GM23338 (cell line): ENCODE measurements around the gene COL4A1. TPM values are rescaled to one million over a fixed set of nuclear protein-coding genes. Genes with fewer than 3 reads are reported as not detected.

Experiments used
- ATAC-seq: fragments of 200-7000 bp; cut with Tn5 transposase; 3 replicates; pipeline ENCODE4 v1.9.1; 2020
- DNase-seq: peaks from one replicate; pipeline ENCODE4 v3.0.0-alpha.2; 2015; ENCODE audit warnings: low spot score
- H2AFZ ChIP-seq: fragments of 200-600 bp; sonication (generic); 2 replicates; pipeline ENCODE4 v1.8.0; 2016; ENCODE audit warnings: antibody characterized with exemption, mild to moderate bottlenecking, moderate library complexity
- H3F3A ChIP-seq: fragments of 200-600 bp; sonication (generic); replicated peaks from 2 replicates; pipeline ENCODE4 v1.8.0; 2017; ENCODE audit warnings: antibody characterized with exemption, mixed run types, low read depth
- H3K27ac ChIP-seq: fragments of 200-600 bp; sonication (generic); 2 replicates; pipeline ENCODE4 v1.6.1; 2016; ENCODE audit warnings: low read depth
- H3K27me3 ChIP-seq: fragments of 200-600 bp; sonication (generic); 2 replicates; pipeline ENCODE4 v1.8.0; 2016; ENCODE audit warnings: mild to moderate bottlenecking, mixed run types, moderate library complexity; ENCODE audit not compliant: insufficient read depth
- H3K36me3 ChIP-seq: fragments of 200-600 bp; sonication (generic); 2 replicates; pipeline ENCODE4 v1.8.0; 2016; ENCODE audit warnings: mild to moderate bottlenecking; ENCODE audit not compliant: insufficient read depth
- H3K4me1 ChIP-seq: fragments of 200-600 bp; sonication (generic); 2 replicates; pipeline ENCODE4 v1.8.0; 2016; ENCODE audit warnings: mild to moderate bottlenecking, moderate library complexity; ENCODE audit not compliant: insufficient read depth
- H3K4me2 ChIP-seq: fragments of 200-600 bp; sonication (generic); 2 replicates; pipeline ENCODE4 v1.7.1; 2017; ENCODE audit warnings: mixed run types
- H3K4me3 ChIP-seq: fragments of 200-600 bp; sonication (generic); 2 replicates; pipeline ENCODE4 v1.6.1; 2016; ENCODE audit warnings: mixed run types
- H3K79me2 ChIP-seq: fragments of 200-600 bp; sonication (generic); replicated peaks from 2 replicates; pipeline ENCODE4 v1.8.0; 2017; ENCODE audit warnings: mild to moderate bottlenecking; ENCODE audit not compliant: insufficient read depth
- H3K9me2 ChIP-seq: fragments of 200-600 bp; sonication (generic); 2 replicates; pipeline ENCODE4 v1.8.0; 2017; ENCODE audit not compliant: insufficient read depth
- H4K20me1 ChIP-seq: fragments of 200-600 bp; sonication (generic); replicated peaks from 2 replicates; pipeline ENCODE4 v1.8.0; 2017; ENCODE audit warnings: mild to moderate bottlenecking; ENCODE audit not compliant: insufficient read depth
- H3K27ac Mint-ChIP-seq: 2 replicates; pipeline ENCODE4 v1.8.0; 2020; ENCODE audit warnings: inconsistent platforms, mild to moderate bottlenecking, moderate library complexity, mixed read lengths
- H3K27me3 Mint-ChIP-seq: 3 replicates; pipeline ENCODE4 v1.8.0; 2022; ENCODE audit warnings: low read depth, mild to moderate bottlenecking, moderate library complexity, mixed read lengths, inconsistent platforms; ENCODE audit not compliant: insufficient read depth, poor library complexity
- H3K36me3 Mint-ChIP-seq: 3 replicates; pipeline ENCODE4 v1.8.0; 2021; ENCODE audit warnings: low read depth, mild to moderate bottlenecking, inconsistent platforms, moderate library complexity, mixed read lengths
- H3K4me1 Mint-ChIP-seq: 3 replicates; pipeline ENCODE4 v1.8.0; 2020; ENCODE audit warnings: mild to moderate bottlenecking, inconsistent platforms, mixed read lengths
- H3K4me3 Mint-ChIP-seq: 3 replicates; pipeline ENCODE4 v1.8.0; 2021; ENCODE audit warnings: moderate library complexity, mild to moderate bottlenecking, inconsistent platforms, mixed read lengths
- H3K9me3 Mint-ChIP-seq: 3 replicates; pipeline ENCODE4 v1.8.0; 2020; ENCODE audit warnings: moderate library complexity, mild to moderate bottlenecking, inconsistent platforms, mixed read lengths
- CREB1 ChIP-seq: fragments of 250-450 bp; sonication (Bioruptor Pico); IDR thresholded peaks from 2 replicates; pipeline ENCODE4 v1.5.0; 2020; ENCODE audit warnings: low read depth, mild to moderate bottlenecking, moderate library complexity
- EZH2 ChIP-seq: fragments of 200-600 bp; sonication (generic); IDR thresholded peaks from one replicate; pipeline ENCODE4 v1.8.0; 2017; ENCODE audit warnings: antibody characterized with exemption, mild to moderate bottlenecking, low read depth; ENCODE audit not compliant: unreplicated experiment
- EZH2phosphoT487 ChIP-seq: fragments of 200-600 bp; sonication (generic); IDR thresholded peaks from one replicate; pipeline ENCODE4 v1.8.1; 2018; ENCODE audit warnings: antibody characterized with exemption; ENCODE audit not compliant: unreplicated experiment
- POLR2AphosphoS5 ChIP-seq: IDR thresholded peaks from 2 replicates; pipeline ENCODE4 v1.6.1; 2016; ENCODE audit warnings: antibody characterized with exemption, low read depth
- STAT1 ChIP-seq: IDR thresholded peaks from one replicate; pipeline ENCODE4 v1.6.1; 2016; ENCODE audit warnings: antibody characterized with exemption; ENCODE audit not compliant: unreplicated experiment
- ZNF114 ChIP-seq: fragments of 250-450 bp; sonication (Bioruptor Pico); IDR thresholded peaks from 2 replicates; pipeline ENCODE4 v1.5.0; 2020; ENCODE audit warnings: mild to moderate bottlenecking, moderate library complexity
- ZNF331 ChIP-seq: fragments of 250-450 bp; sonication (Bioruptor Pico); IDR thresholded peaks from 2 replicates; pipeline ENCODE4 v1.5.0; 2020; ENCODE audit warnings: low read depth, mild to moderate bottlenecking, moderate library complexity
- polyA plus RNA-seq: library from polyadenylated mRNA; unstranded; fragments of >200 nt; fragmentation: Nextera tagmentation; extraction: Ambion mirVana; gene quantifications from 2 replicates; pipeline ENCODE4 v1.2.1, GENCODE V29; 2016
- total RNA-seq: library from RNA; depleted of rRNA; stranded (reverse); fragments of >200 nt; shearing (Covaris generic); gene quantifications from 2 replicates; pipeline ENCODE4 v1.2.3, GENCODE V29; 2014
- TF ChIP-seq, protein P1 (sequence below): IDR thresholded peaks from one replicate; pipeline ENCODE4 v1.6.1; 2018; ENCODE audit warnings: antibody characterized with exemption; ENCODE audit not compliant: unreplicated experiment
- TF ChIP-seq, protein P2 (sequence below): fragments of 250-450 bp; sonication (Bioruptor Pico); IDR thresholded peaks from 2 replicates; pipeline ENCODE4 v1.5.0; 2020; ENCODE audit warnings: mild to moderate bottlenecking, moderate library complexity
- TF ChIP-seq, protein P3 (sequence below), 2 experiments: fragments of 200-600 bp in 1 of 2; sonication (generic) in 1 of 2; conservative IDR thresholded peaks; 2 replicates each; pipeline versions ENCODE4 v1.5.1 to v1.6.1; 2016 to 2017; ENCODE audit warnings: antibody characterized with exemption in 2 of 2, low read depth in 2 of 2, mild to moderate bottlenecking in 2 of 2, moderate library complexity in 1 of 2

The COL4A1 gene
- total and polyA plus RNA-seq, 2 experiments from 2014 or later: 39.1 to 110 TPM

DNA sequence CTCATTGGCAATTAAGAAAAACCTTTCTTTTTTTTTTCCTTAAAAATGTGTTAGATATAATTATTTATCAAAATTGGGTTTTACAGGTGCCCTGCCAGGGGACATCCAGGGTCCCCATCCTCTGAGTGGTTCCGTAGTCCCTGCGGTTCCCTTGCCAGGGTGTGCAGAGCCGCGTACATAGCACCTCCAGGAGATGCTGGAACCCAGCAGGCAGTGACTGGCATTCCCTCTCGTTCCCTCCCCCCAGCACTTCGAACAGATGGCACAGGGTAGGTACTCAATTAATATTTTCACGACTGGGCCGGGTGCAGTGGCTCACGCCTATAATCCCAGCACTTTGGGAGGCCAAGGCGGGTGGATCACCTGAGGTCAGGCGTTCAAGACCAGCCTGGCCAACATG, 82.0 kb downstream of the COL4A1 start:
- H3K9me2 ChIP-seq: no peaks in the 10 kb centered on the region
- no peak overlapping the region for H3K4me3 ChIP-seq
- ATAC-seq (no peak), DNase-seq (no peak)
- no peak overlapping the region for H3K4me2 ChIP-seq
- no peaks in the 10 kb centered on the region for H3K36me3 ChIP-seq
- H2AFZ ChIP-seq: no peak overlapping the region
- no peaks in the 10 kb centered on the region for H3K27me3 ChIP-seq
- H3K27ac Mint-ChIP-seq: no peak overlapping the region
- no peaks in the 10 kb centered on the region for H3F3A ChIP-seq
- peaks cover 18% of the 10 kb centered on the region for H3K4me1 Mint-ChIP-seq
- H3K4me3 Mint-ChIP-seq: no peak overlapping the region
- TF ChIP-seq, protein P1, sequence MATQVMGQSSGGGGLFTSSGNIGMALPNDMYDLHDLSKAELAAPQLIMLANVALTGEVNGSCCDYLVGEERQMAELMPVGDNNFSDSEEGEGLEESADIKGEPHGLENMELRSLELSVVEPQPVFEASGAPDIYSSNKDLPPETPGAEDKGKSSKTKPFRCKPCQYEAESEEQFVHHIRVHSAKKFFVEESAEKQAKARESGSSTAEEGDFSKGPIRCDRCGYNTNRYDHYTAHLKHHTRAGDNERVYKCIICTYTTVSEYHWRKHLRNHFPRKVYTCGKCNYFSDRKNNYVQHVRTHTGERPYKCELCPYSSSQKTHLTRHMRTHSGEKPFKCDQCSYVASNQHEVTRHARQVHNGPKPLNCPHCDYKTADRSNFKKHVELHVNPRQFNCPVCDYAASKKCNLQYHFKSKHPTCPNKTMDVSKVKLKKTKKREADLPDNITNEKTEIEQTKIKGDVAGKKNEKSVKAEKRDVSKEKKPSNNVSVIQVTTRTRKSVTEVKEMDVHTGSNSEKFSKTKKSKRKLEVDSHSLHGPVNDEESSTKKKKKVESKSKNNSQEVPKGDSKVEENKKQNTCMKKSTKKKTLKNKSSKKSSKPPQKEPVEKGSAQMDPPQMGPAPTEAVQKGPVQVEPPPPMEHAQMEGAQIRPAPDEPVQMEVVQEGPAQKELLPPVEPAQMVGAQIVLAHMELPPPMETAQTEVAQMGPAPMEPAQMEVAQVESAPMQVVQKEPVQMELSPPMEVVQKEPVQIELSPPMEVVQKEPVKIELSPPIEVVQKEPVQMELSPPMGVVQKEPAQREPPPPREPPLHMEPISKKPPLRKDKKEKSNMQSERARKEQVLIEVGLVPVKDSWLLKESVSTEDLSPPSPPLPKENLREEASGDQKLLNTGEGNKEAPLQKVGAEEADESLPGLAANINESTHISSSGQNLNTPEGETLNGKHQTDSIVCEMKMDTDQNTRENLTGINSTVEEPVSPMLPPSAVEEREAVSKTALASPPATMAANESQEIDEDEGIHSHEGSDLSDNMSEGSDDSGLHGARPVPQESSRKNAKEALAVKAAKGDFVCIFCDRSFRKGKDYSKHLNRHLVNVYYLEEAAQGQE: no peak
- TF ChIP-seq, protein P2, sequence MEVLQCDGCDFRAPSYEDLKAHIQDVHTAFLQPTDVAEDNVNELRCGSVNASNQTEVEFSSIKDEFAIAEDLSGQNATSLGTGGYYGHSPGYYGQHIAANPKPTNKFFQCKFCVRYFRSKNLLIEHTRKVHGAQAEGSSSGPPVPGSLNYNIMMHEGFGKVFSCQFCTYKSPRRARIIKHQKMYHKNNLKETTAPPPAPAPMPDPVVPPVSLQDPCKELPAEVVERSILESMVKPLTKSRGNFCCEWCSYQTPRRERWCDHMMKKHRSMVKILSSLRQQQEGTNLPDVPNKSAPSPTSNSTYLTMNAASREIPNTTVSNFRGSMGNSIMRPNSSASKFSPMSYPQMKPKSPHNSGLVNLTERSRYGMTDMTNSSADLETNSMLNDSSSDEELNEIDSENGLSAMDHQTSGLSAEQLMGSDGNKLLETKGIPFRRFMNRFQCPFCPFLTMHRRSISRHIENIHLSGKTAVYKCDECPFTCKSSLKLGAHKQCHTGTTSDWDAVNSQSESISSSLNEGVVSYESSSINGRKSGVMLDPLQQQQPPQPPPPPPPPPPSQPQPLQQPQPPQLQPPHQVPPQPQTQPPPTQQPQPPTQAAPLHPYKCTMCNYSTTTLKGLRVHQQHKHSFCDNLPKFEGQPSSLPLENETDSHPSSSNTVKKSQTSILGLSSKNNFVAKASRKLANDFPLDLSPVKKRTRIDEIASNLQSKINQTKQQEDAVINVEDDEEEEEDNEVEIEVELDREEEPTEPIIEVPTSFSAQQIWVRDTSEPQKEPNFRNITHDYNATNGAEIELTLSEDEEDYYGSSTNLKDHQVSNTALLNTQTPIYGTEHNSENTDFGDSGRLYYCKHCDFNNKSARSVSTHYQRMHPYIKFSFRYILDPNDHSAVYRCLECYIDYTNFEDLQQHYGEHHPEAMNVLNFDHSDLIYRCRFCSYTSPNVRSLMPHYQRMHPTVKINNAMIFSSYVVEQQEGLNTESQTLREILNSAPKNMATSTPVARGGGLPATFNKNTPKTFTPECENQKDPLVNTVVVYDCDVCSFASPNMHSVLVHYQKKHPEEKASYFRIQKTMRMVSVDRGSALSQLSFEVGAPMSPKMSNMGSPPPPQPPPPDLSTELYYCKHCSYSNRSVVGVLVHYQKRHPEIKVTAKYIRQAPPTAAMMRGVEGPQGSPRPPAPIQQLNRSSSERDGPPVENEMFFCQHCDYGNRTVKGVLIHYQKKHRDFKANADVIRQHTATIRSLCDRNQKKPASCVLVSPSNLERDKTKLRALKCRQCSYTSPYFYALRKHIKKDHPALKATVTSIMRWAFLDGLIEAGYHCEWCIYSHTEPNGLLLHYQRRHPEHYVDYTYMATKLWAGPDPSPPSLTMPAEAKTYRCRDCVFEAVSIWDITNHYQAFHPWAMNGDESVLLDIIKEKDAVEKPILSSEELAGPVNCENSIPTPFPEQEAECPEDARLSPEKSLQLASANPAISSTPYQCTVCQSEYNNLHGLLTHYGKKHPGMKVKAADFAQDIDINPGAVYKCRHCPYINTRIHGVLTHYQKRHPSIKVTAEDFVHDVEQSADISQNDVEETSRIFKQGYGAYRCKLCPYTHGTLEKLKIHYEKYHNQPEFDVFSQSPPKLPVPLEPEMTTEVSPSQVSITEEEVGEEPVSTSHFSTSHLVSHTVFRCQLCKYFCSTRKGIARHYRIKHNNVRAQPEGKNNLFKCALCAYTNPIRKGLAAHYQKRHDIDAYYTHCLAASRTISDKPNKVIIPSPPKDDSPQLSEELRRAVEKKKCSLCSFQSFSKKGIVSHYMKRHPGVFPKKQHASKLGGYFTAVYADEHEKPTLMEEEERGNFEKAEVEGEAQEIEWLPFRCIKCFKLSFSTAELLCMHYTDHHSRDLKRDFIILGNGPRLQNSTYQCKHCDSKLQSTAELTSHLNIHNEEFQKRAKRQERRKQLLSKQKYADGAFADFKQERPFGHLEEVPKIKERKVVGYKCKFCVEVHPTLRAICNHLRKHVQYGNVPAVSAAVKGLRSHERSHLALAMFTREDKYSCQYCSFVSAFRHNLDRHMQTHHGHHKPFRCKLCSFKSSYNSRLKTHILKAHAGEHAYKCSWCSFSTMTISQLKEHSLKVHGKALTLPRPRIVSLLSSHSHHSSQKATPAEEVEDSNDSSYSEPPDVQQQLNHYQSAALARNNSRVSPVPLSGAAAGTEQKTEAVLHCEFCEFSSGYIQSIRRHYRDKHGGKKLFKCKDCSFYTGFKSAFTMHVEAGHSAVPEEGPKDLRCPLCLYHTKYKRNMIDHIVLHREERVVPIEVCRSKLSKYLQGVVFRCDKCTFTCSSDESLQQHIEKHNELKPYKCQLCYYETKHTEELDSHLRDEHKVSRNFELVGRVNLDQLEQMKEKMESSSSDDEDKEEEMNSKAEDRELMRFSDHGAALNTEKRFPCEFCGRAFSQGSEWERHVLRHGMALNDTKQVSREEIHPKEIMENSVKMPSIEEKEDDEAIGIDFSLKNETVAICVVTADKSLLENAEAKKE: no peak
- no peak for TF ChIP-seq EZH2phosphoT487
- TF ChIP-seq EZH2: no peak
- TF ChIP-seq ZNF114 (CRISPR knock-in tag): no peak
- TF ChIP-seq ZNF331 (CRISPR knock-in tag): no peak
- no peak for TF ChIP-seq POLR2AphosphoS5
- TF ChIP-seq, protein P3, sequence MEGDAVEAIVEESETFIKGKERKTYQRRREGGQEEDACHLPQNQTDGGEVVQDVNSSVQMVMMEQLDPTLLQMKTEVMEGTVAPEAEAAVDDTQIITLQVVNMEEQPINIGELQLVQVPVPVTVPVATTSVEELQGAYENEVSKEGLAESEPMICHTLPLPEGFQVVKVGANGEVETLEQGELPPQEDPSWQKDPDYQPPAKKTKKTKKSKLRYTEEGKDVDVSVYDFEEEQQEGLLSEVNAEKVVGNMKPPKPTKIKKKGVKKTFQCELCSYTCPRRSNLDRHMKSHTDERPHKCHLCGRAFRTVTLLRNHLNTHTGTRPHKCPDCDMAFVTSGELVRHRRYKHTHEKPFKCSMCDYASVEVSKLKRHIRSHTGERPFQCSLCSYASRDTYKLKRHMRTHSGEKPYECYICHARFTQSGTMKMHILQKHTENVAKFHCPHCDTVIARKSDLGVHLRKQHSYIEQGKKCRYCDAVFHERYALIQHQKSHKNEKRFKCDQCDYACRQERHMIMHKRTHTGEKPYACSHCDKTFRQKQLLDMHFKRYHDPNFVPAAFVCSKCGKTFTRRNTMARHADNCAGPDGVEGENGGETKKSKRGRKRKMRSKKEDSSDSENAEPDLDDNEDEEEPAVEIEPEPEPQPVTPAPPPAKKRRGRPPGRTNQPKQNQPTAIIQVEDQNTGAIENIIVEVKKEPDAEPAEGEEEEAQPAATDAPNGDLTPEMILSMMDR (conservative IDR thresholded peaks at IDR 0.05; ENCODE audit: low read depth in 2 of 2): no peak
- no peak for TF ChIP-seq CREB1 (CRISPR knock-in tag)
- no peak for TF ChIP-seq STAT1
- H3K4me1 ChIP-seq: no peaks in the 10 kb centered on the region
- H4K20me1 ChIP-seq: no peaks in the 10 kb centered on the region
- no peak overlapping the region for H3K27ac ChIP-seq
- H3K9me3 Mint-ChIP-seq: no peaks in the 10 kb centered on the region
- H3K36me3 Mint-ChIP-seq: no peaks in the 10 kb centered on the region
- no peaks in the 10 kb centered on the region for H3K79me2 ChIP-seq
- peaks cover 7% of the 10 kb centered on the region for H3K27me3 Mint-ChIP-seq
